SK-N-SH treated with all-trans-retinoic acid at 6 μM for 48 hours (cell line): ENCODE measurements around the gene HHATL.

Experiments used
- CREB5 ChIP-seq: fragments of 250-450 bp; sonication (Bioruptor Pico); IDR thresholded peaks from 2 replicates; pipeline ENCODE4 v1.5.1; 2020; ENCODE audit warnings: low read depth, mild to moderate bottlenecking, moderate library complexity
- OSR1 ChIP-seq: fragments of 250-450 bp; sonication (Bioruptor Pico); IDR thresholded peaks from 2 replicates; pipeline ENCODE4 v1.8.0; 2022; ENCODE audit warnings: moderate library complexity, mild to moderate bottlenecking, inconsistent platforms
- RARB ChIP-seq: fragments of 250-450 bp; sonication (Bioruptor Pico); IDR thresholded peaks from 2 replicates; pipeline ENCODE4 v1.8.0; 2021; ENCODE audit warnings: mild to moderate bottlenecking, moderate library complexity
- TOX ChIP-seq: fragments of 250-450 bp; sonication (Bioruptor Pico); IDR thresholded peaks from 2 replicates; pipeline ENCODE4 v1.8.0; 2021; ENCODE audit warnings: mild to moderate bottlenecking, moderate library complexity, borderline replicate concordance
- ZFP30 ChIP-seq: fragments of 450-650 bp; formaldehyde crosslinking; IDR thresholded peaks from 2 replicates; pipeline ENCODE4 v1.5.0; 2022; ENCODE audit warnings: mild to moderate bottlenecking, moderate library complexity
- ZNF565 ChIP-seq: fragments of 450-650 bp; formaldehyde crosslinking; conservative IDR thresholded peaks from 2 replicates; pipeline ENCODE4 v1.5.0; 2020; ENCODE audit warnings: low read depth, mild to moderate bottlenecking, moderate library complexity
- TF ChIP-seq, protein P1 (sequence below): fragments of 250-450 bp; sonication (Bioruptor Pico); IDR thresholded peaks from 2 replicates; pipeline ENCODE4 v1.8.0; 2020; ENCODE audit warnings: mild to moderate bottlenecking, moderate library complexity, borderline replicate concordance

DNA sequence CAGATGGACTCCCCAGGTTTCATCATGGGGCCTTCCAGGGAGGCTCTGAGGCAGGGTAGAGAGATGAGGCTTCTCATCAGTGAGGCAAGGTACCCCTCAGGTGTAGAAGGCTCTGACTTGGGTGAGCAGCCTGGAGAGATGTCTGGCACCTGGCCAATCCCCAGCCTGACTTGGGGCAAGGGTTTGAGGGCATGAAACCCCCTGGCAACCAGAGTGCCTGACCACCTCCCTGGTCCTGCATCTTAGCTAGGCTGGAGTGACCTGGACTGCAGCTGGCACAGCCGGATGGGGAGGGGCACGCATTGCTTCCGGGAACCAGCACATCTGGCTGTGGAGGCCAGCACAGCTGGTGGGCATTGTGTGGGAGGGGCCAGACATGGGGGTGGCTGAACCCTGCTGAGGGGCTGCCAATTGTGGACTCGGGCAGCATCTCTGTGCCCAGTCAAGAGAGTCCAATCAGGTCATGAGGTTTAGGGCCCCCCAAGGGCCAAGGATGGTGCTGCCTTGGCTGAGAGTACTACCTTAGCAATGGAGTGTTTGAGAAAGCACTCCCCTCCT, 47.2 kb downstream of the HHATL start:
- TF ChIP-seq ZFP30 (CRISPR knock-in tag) (no peak), RARB (CRISPR knock-in tag) (no peak), TOX (CRISPR knock-in tag) (no peak), ZNF565 (CRISPR knock-in tag) (no peak), CREB5 (CRISPR knock-in tag) (no peak), OSR1 (CRISPR knock-in tag) (no peak)
- TF ChIP-seq, protein P1, sequence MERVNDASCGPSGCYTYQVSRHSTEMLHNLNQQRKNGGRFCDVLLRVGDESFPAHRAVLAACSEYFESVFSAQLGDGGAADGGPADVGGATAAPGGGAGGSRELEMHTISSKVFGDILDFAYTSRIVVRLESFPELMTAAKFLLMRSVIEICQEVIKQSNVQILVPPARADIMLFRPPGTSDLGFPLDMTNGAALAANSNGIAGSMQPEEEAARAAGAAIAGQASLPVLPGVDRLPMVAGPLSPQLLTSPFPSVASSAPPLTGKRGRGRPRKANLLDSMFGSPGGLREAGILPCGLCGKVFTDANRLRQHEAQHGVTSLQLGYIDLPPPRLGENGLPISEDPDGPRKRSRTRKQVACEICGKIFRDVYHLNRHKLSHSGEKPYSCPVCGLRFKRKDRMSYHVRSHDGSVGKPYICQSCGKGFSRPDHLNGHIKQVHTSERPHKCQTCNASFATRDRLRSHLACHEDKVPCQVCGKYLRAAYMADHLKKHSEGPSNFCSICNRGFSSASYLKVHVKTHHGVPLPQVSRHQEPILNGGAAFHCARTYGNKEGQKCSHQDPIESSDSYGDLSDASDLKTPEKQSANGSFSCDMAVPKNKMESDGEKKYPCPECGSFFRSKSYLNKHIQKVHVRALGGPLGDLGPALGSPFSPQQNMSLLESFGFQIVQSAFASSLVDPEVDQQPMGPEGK (CRISPR knock-in tag): no peak
